DND-41 (cell line): ENCODE measurements around the gene PLEKHB1.

Source experiments
- CTCF ChIP-seq: IDR thresholded peaks from 2 replicates; pipeline ENCODE4 v1.5.1; 2012; ENCODE audit warnings: borderline replicate concordance, low read length, moderate library complexity, mild to moderate bottlenecking; ENCODE audit not compliant: poor library complexity, severe bottlenecking; ENCODE audit errors: extremely low read depth
- EZH2 ChIP-seq: IDR thresholded peaks from 3 replicates; pipeline ENCODE4 v1.6.1; 2012; ENCODE audit warnings: borderline replicate concordance, low read depth, mild to moderate bottlenecking, moderate library complexity, low read length, inconsistent platforms; ENCODE audit not compliant: severe bottlenecking

DNA sequence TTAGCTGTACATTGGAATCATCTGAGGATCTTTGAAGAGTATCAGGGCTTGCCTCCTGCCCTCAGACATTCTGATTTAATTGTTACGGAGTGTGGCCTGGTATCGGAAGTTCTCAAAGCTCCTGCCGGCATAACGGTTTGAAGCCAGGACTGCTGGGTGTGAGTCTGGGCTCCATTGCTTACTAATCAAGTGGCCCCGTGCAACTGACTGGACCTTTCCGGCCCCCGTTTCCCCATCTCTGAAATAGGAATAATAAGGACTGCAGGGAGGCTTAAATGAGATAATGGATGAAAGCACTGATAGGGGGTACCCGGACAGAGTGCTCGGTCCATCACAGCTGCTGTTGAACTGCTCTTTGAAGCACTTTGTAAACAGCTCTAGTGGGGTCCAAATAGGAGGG is 1.7 kb downstream of the PLEKHB1 start:
- TF ChIP-seq CTCF = no peak
- no peak for TF ChIP-seq EZH2
